ENCODE measurements around the gene EML4.
"Not testable (repeated sequence)": the region's sequence is repeated elsewhere in the genome, so short reads cannot be mapped to it uniquely, and the experiment has no call there.

The EML4 gene

GRCh38 chr2:42361728-42362283, 192.7 kb downstream of the EML4 start:
- no peak for DNase-seq

- no peak for DNase-seq
Measured at GRCh38 chr2:42363413-42363812, 194.3 kb downstream of the EML4 start.

- DNase-seq, result no peak
Measured at GRCh38 chr2:42364658-42365057, 195.5 kb downstream of the EML4 start.

GRCh38 chr2:42366411-42366810, 197.3 kb downstream of the EML4 start:
- DNase-seq, result no peak

- no peak for DNase-seq
Measured at GRCh38 chr2:42367835-42368234, 198.7 kb downstream of the EML4 start.

- DNase-seq, result no peak
Measured at GRCh38 chr2:42368817-42369531, 199.8 kb downstream of the EML4 start.

- DNase-seq, result no peak
Measured at GRCh38 chr2:42369532-42370229, 200.5 kb downstream of the EML4 start.

- no peak for DNase-seq
Measured at GRCh38 chr2:42371611-42372473, 202.7 kb downstream of the EML4 start.

GRCh38 chr2:42372474-42373200, 203.5 kb downstream of the EML4 start:
- no peak for DNase-seq

GRCh38 chr2:42376758-42377157, 207.6 kb downstream of the EML4 start:
- no peak for DNase-seq

- DNase-seq, result no peak
Measured at GRCh38 chr2:42378415-42378814, 209.3 kb downstream of the EML4 start.

GRCh38 chr2:42380026-42380425, 210.9 kb downstream of the EML4 start:
- DNase-seq, result not testable (repeated sequence)

- no peak for DNase-seq
Measured at GRCh38 chr2:42382144-42382543, 213.0 kb downstream of the EML4 start.

Measured in AML-193 (cell line).